HG03558 (cell line): ENCODE measurements around the gene NR1D2.

Experiments
- ATAC-seq: cut with Tn5 transposase; IDR thresholded peaks from one replicate; pipeline ENCODE4 v1.9.1; 2021; ENCODE audit warnings: moderate number of reproducible peaks; ENCODE audit not compliant: unreplicated experiment; ENCODE audit errors: extremely low read depth

NR1D2 gene

DNA sequence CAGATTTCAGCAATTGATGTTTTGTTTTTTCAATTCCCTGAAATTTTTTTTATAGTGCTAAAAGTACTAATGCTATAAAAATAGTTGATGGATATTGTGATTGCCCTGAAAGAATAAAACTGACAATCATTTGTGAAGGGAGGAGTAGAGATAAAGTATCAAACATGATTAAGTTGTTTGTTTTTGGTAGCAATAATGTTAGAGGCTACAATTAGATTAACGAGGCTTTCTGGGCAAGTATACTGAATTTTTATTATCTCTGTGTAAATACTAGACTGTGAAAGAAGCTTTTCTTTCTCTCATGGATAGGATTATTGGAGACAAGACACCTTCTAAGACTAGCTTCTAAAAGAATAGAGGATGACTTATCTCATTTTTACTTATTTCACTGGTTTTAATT, 15.6 kb downstream of the NR1D2 start:
- ATAC-seq, result no peak

DNA sequence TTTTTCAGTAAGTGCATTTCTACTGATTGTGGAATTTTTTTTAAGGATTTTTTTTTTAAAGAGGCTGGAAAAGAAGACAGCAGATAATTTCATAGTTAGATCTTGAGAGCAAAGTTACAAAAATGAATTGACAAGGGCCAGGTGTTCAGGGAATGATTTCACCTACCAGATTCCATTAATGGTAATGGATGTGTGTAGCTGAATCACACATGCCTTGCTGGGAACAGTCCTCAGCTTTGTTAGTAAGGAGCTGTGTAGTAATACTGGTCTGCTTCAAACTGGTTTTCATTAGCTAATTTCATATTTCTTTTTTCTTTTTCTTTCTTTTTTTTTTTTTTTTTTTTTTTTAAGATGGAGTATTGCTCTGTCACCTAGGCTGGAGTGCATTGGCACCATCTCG, 16.0 kb downstream of the NR1D2 start:
- no peak for ATAC-seq

DNA sequence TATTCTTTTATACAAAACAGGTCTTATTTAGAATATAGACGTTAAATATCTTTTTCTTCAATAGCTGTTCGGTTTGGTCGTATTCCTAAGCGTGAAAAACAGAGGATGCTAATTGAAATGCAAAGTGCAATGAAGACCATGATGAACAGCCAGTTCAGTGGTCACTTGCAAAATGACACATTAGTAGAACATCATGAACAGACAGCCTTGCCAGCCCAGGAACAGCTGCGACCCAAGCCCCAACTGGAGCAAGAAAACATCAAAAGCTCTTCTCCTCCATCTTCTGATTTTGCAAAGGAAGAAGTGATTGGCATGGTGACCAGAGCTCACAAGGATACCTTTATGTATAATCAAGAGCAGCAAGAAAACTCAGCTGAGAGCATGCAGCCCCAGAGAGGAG, 16.8 kb downstream of the NR1D2 start:
- ATAC-seq, result no peak

DNA sequence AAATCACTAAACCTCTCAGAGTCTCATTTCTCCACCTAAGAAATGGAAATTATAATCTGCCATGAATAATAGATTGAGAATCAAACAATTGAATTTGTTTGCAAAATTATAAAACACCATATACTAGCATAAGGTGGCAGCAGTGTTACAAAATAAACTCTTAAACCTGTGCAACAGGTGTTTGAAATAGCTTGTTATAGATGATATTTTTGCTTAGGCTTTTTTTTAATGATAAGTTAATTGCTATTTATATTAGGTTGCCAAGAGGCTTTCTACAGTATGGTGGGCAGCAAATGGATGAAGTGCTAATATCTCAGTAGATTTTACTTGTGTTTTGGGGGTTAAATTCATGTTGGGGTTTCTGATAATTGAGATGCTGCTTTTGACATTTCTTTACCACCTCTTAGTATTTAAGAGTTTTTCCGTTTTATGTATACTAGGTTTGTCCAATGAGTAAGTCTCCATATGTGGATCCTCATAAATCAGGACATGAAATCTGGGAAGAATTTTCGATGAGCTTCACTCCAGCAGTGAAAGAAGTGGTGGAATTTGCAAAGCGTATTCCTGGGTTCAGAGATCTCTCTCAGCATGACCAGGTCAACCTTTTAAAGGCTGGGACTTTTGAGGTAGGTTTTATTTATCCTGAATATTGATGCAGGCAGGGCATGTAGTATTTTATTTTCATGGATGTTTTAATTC, 19.6 kb downstream of the NR1D2 start:
- no peak for ATAC-seq

DNA sequence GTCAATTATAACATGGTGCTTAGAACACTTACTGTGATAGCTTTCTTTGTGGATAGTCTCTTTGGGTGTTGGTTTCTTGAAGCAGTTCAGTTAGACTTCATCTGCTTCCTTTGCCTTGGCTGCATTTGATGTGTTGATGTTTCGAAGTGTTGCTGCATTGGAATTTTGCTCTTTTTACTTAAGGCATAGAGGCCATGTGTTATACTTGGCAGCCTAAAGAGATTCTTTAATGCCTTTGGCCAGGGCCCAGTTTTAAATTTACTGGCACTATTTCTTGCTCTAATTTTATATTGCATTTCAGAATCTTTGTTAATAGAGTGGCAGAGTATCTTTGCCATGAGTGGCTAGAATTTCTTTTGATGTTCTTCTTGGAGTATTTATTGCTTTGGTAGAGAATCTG, 21.2 kb downstream of the NR1D2 start:
- no peak for ATAC-seq

DNA sequence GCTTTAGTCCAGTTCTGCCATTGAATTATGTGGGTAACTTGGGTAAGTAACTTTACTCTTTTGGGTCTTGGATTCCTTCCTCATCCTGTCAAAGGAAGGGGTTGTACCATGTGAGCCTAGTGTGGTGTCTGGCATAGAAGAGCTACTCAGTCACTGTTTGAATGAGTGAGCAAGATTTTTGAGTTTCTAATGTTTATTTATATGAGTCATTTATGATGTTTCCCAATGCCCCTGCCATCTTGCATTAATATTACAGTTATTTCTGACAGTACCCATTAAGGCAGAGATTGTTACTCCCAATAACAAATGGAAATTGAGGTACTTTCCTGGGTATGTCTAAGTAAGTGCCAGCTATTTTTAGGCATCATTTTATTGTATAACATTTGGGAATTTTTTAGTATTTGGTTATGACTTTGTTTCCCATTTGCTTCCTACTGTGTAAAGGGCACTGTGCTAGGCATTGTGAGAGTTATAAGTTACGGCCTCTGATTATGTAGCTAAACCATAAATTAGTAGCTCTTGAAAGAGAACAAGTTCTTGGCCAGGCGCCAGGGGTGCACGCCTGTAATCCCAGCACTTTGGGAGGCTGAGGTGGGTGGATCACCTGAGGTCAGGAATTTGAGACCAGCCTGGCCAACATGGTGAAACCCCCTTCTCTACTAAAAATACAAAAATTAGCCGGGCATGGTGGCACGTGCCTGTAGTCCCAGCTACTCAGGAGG, 23.5 kb downstream of the NR1D2 start:
- no peak for ATAC-seq

DNA sequence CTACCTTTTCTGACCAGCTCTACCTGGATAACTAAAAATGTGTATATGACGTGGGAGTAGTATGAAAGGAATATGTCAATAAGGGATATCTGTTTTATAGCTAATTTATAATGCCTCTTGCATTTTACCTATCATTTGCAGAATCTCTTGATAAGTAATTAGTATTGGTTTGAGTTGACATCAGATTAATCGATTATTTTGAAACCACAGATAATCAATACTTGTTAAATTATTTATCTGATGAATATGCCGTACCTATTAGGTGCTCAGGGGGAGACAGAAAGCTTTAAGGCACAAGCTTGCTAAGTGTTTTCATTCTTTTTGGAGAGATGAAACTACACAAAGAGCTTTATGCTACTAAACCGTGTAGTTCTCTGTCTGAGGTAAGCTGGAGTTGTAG, 24.3 kb downstream of the NR1D2 start:
- no peak for ATAC-seq

DNA sequence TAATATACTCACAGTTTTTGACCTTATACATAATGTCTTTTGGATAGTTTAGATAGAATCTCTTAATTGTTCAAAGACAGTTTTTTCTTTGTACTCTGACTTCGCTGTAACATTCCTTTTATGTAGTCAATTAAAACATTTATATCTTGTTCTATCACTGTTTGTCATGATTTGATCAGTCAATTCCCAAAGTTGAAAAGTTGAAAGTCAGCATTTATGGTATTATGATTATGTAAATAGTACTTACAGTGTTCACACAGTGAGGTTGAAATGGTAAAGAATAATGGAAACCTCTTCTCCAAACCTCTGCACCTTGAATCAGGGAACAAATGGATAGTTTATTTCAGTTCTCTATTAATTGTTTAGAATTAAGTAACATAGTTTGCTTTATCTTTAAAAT, 26.6 kb downstream of the NR1D2 start:
- ATAC-seq, result no peak

DNA sequence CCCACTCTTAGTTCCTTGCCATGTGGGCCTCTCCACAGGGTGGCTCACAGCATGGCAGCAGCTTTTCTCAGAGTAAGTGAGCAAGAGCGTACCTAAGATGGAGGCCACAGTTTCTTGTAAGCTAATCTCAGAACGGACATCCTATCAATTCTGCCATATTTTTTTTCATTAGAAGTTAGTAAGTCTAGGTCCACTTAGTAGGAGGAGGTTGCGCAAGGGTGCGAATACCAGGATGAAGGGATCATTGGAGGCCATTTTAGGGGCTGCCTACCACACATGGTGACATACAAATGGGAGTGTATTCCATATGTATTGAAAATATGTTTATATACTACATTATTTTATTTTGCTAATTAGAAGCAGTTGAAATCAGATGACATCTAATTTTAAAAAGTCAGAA, 31.5 kb downstream of the NR1D2 start:
- no peak for ATAC-seq

DNA sequence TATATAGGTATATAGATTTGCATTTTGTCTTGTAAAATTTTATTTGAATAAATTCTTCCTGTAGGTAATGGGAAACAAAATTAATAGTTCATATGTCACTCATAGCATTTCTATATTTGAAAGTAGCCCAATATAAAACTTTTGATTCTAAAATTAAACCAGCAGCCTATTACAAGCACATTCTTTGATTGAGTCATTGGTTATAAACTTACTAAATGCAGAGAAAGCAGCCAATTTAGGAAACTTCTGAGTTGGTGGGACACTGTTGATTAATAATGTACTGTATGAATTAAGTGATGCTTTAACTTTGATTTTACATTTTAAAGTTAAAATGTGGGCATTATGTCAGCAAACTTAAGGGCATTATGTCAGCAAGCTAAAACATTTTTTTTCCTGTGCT, 34.5 kb downstream of the NR1D2 start:
- ATAC-seq, result no peak

DNA sequence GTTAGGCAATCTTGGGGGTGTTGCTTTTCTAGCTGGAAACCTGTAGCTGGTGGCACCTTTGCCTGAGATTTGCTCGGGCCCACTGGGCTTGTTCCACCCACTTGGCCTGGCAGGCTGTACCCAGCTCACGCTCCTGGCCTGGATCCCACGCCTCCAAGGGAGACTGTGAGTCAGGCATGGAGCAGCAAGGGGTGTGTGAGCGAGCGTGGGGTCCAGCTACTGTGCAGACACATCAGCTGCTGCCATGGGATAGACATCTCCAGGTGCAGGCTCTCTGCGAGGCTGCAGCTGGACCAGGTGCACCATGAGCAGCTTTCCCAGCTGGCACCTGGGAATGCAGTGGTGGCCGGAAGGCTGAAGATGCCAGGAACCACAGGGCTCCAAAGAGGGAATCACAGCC, 36.0 kb downstream of the NR1D2 start:
- ATAC-seq, result no peak

DNA sequence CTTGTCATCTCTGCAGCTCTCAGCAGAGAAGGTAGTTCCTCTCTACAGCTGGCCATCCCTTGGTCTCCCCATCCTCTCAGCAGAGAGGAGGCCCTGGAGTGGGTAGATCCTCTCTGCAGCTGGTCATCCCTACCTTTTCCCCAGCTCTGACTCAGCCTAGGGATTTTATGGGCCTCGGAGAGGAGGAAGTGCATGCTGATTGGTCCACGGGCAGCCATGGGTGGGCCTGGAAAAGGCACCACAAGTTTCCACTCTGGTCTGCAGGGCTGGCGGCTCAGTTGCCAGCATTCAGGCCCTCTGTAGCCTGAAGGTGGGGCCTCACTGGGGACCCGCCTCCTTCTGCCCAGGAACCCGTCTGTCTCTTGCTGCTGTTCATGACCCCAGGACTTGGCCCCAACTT, 36.9 kb downstream of the NR1D2 start:
- ATAC-seq, result no peak

DNA sequence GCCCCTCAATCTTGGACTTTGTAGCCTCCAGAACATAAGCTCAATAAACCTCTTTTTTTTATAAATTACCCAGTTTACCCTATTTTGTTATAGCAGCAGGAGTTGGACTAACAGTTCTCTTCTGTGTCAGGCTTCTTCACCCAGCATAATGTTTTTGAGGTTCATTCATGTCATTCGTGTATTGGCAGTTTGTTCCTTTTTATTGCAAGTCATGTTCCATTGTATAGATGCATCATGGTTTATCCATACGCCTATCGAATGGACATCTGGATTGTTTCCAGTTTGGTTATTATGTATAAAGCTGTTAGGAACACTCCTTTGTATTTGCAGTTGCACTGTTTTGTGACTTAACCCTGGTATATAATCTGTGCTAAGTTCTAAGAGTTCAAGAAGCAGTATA, 39.8 kb downstream of the NR1D2 start:
- ATAC-seq, result no peak

DNA sequence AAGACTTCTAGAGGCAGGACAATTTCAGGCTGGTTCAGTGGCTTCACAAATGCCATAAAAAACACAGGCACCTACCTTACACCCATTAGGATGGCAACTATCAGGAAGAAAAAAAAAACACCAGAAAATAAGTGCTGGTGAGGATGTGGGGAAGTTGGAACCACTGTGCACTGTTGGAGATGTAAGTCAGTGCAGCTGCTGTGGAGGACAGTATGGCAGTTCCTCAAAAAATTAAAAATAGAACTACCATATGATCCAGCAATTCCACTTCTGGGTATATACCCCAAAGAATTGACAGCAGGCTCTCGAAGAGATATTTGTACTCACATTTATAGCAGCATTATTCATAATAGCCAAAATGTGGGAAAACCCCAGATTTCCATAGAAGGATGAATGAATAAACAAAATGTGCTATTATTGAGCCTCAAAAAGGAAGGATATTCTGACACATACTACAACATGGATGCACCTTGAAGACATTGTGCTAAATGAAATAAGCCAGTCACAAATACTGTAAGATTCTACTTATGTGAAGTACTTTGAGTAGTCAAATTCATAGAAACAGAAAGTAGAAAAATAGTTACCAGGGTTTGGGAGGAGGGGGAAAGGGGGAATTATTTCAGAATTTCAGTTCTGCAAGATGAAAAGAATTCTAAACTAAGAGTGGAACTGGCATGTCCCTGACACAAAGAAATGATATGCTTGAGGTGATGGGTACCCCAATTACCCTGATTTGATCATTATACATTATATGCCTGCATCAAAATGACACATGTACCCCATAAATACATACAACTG, 40.9 kb downstream of the NR1D2 start:
- no peak for ATAC-seq

DNA sequence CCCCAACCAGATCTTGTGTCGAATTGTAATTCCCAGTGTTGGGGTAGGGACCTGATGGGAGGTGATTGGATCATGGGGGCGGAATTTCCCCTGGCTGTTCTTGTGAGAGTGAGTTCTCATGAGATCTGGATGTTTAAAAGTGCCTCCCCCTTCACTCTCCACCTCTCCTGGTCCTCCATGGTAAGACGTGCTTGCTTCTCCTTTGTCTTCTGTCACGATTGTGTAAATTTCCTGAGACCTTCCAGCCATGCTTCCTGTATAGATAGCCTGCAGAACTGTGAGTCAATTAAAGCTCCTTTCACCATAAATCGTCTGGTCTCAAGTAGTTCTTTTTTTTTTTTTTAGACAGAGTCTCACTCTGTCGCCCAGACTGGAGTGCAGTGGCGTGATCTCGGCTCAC, 42.3 kb downstream of the NR1D2 start:
- ATAC-seq, result no peak

DNA sequence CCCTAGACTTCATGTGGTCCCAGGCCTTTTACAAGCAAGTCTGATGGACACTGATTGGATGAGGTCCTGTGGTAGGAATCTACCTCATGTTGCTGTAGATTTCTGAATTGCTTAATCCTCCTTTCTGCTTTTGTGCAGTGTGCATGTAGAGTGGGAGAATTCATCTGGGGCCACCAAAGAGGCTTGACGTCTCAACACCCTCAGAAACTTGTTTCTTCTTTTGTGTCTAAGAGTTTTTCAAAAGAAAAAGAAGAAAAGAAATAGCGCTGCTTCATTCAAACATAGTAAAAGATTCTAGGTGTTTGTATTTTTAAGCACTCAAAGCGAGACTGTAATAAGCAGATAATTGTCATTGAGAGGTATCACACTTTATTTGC, 46.2 kb downstream of the NR1D2 start:
- no peak for ATAC-seq

DNA sequence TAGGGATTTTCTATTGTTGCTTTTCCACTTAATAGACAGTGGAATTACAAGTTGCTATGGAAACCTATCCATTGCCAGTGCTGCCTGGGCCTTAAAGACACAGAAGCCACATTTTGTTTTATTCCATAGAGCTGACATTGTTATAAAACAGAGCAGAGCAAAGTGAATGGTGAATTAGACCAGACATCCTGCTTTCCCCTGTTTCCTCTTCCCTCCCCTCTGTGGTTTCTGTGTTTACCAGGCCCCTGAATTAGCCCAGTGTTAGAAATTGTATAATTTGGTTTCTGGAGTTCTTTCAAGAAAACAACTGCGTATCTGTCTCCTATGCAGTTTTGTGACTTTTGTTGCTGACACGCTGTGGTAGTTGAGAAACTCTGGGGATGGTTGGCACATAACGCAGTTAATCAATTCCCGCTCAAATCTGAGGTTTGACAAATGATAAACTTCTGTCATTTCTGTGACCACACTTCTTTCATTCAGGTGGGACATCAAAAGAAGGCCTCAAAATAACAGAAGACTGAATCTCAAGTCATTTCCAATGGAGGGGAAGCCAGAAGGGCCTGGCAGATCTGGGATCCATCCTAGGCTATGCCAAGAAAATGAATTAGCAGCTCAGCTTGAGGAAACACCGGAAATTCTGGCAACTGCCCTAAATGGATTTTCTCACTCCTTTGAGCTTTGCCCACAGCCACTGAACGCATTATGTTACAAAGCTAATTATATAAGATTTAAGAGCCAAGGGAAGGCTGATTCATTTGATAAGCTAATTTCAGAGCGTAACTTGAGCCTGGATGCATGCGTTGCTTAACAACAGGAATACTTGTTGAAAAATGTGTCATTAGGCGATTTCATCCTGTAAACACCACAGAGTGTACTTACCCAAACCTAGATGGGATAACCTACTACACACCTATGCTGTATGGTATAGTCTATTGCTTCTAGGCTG, 46.9 kb downstream of the NR1D2 start:
- no peak for ATAC-seq

DNA sequence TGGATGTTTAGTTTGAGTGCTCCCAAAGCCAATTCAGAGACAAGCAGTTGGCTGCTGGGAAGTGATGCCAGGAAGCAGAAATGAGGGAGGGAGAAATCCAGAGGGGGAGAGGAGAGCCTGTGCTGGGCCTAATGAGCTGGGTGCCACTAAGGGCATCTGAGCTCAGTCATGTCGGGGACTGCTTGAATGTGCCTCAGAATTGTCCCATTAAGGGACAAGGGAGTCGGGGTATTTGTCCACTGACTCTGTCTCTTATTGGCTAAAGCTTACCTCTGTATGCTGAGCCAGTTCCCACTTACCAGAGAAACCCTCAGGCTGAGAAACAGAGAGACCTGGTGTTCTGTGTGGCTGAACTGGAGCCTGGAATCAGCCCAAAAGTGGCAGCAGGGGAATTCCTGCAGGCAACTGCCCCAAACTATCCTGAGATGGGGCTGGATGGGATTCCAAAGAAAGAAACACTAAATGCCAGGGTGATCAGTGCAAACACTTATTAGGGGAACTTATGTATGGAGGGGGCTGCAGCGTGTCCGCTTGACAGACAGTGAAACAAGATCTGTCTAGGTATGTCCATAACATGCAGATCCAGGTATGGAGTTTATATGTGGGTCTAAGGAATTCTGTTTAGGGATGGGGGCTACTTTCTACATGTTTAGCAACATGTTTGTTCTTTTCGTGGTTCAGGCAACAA, 48.6 kb downstream of the NR1D2 start:
- ATAC-seq, result no peak

DNA sequence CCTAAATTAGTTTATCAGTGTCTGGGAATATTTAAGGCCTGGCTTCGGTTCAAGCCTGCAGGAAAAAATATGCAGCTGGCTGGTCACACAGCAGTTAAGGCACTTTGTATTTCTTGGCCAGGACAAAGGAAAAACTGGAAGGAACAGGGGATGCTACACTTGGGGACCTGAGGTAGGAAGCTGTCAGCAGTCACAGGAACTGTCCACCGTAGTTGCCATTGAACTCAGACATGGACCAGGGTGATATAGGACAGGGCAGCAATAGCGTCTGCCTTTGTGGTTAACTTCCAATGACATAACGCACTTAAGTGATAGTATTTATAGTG, 49.1 kb downstream of the NR1D2 start:
- no peak for ATAC-seq

DNA sequence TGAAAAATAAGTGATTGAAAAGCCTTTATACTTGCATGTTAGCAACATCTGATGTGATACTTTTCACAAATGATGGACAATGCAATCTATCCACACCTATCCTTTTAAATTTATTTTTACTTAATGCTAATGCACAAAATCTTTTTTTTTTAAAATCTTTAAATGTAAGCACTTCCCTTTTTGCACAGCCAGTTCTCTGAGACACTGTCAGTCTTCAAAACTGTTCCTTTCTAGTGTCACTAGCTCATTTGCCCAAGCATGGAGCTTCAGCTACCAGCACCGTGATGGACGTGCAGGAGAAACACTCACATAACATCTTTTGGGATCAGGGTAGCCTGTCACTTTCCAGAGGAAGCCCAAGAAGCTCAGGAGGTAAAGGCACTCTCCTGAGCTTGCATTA, 50.1 kb downstream of the NR1D2 start:
- no peak for ATAC-seq
